Measurements from ENCODE around the gene NAA60.
"Not testable (repeated sequence)": the region's sequence is repeated elsewhere in the genome, so short reads cannot be mapped to it uniquely, and the experiment has no call there.

NAA60 gene

DNA sequence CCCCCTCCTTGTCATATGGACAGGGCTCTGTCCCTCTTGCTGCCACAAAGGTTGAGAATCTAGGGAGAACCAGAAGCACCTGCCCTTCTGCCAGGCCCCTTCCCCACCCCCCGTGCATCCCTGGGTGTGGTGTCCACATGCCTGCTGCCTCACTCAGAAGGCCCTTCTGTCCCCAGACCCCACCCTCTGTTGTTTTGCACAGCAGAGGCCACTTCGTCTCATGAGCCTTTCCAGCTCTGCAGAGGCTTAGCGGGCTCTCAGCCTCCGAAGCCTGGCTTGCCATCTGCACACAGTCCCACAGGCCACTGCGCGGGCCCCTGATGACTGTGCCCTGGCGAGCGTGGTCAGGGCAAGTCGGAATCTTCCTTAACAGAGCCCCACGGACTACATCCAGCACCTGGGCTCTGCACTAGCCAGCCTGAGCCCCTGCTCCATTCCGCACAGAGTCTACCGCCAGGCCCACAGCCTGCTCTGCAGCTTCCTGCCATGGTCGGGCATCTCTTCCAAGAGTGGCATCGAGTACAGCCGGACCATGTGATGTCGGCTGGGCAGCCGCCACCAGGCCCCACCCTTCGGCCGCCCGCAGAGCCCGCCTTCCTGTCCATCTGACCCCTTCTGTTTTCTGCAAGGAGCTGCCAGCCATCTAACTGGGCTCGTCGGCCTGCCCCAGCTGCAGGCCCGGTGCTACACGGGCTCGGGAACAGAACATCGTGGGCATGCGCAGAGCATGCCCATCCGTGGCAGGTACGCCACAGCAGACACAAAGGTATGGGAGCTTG lies 41.0 kb downstream of the NAA60 start:
- DNase-seq, result no peak

- no peak for DNase-seq
Measured at GRCh38 chr16:3485097-3485745, 41.7 kb downstream of the NAA60 start.

- DNase-seq, result no peak
Measured at GRCh38 chr16:3485821-3486505, 42.5 kb downstream of the NAA60 start.

DNA sequence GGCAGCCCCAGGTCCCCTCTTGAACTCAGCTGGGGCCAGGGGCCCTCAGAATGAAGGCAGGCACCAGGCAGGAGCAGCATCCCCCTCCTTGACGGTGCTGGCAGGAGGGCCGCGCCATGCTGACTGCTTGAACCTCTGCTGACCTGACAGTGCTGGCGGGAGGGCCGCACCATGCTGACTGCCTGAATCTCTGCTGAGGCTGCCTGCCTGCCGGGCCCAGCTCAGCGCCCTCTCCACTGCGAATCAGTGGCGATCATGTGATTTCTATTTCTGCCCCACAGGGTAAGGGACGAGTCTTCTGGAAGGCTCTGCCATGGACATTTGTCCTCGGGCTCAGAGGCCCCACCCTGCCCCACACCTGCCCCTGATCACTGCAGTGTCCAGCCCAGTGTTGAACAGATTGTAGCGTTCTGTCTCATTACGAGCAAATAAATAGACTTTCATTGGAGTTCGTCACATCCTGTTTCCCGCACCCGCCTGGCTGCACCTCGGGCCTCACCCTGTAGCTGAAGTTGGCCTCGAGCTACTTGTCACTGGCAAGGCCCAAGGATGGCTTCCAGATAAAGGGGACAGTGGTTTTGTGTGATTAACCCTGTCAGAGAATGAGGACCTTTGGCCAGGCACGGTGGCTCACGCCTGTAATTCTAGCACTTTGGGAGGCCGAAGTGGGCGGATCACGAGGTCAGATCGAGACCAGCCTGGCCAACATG lies 43.2 kb downstream of the NAA60 start:
- DNase-seq, result no peak

DNA sequence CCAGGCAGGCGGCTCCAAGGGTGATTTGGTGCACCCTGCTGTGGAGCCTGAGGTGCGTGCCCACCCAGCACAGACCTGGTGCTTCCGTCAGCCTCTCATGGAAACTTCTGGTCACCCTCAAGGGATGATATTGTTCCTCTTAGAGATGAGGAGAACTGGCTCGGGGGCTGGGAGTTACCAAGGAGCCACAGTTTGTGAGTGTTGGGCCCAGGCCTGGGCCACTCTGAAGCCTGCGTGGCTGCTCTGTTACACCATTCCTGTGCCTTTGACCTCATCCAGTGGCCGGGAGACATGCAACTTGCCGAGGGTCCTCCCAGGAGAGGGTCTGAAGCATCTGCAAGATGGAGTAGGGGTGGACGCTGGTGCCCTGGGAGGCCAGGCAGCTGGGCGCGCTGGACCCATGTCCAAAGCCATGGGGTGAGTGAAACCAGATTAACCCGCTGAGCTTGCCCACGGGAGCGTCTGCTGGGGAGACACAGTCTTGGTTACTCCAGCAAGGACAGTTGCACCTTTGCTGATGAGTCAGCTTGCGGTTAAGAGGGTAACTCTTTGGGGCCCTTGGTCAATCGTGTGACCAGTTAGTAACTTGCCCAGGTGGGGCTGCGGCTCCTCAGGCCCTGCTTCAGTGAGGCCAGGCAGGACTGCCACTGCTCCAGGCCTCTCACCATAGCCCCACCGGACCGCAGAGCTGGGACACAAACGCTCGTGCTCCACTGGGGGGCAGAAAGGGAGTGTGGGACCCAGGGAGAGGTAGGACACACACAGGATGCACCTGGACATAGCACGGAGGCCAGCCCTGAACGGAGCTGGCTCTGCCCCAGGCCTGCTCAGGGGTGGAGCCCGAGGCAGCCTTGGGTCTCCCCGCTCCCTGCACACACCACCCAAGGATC lies 44.3 kb downstream of the NAA60 start:
- no peak for DNase-seq

- no peak for DNase-seq
Measured at GRCh38 chr16:3488801-3489200, 45.3 kb downstream of the NAA60 start.

GRCh38 chr16:3490911-3491629 lies 47.6 kb downstream of the NAA60 start:
- peak; percentile 11 for DNase-seq

DNA sequence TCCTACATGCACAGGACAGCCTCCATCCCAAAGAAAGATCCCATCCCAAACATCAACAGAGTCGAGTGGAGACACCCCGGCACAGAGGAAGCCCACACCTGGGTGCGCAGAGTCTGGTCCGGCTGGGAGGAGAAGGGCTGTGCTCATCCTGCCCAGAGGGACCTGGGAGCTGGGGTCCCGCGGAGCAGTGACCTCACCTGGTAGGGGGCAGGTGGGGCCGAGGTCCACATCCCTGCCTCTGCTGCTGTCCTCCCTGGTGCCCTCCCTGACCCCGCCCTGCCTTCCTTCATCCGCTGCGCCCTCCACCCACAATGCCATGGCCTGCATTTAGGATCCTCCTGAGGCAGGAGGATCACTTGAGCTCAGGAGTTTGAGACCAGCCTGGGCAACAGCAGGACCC lies 48.9 kb downstream of the NAA60 start:
- no peak for DNase-seq

DNA sequence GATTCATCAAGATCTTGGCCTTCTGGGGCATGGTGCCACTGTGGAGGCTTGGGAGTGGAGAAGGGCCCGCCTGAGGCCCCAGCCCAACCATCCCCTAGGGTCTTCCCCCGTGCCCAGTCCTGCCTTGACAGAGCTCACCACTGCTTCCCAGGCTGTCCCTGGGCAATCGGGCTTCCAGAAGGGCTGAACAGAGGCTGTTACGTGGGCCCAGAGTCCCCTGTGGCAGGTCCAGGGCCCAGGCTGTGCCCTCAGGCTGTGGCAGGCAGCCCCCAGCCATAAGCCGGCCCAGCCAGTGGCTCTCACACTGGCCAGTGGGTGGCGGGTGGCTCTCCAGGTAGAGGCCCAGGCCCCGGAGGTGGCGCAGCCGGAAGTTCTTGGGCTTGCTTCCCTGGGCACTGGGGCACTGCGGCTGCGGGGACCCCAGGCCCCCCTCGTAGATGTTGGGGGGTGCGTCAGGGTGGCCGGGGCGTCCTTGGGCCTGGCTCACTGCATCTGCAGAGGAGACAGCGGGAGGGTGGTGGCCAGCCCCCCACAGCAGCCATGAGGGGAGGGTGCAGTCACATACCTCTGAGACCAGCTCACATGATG lies 51.0 kb downstream of the NAA60 start:
- DNase-seq, result no peak

GRCh38 chr16:3495176-3495575 lies 51.7 kb downstream of the NAA60 start, which contains the start of gene C16orf90:
Gene C16orf90, minus strand, starts transcription at chr16:3495489. Its CDS starts 68 bp downstream, at chr16:3495421.
- DNase-seq, result no peak

GRCh38 chr16:3496386-3496785 lies 52.9 kb downstream of the NAA60 start:
- DNase-seq, result no peak

DNA sequence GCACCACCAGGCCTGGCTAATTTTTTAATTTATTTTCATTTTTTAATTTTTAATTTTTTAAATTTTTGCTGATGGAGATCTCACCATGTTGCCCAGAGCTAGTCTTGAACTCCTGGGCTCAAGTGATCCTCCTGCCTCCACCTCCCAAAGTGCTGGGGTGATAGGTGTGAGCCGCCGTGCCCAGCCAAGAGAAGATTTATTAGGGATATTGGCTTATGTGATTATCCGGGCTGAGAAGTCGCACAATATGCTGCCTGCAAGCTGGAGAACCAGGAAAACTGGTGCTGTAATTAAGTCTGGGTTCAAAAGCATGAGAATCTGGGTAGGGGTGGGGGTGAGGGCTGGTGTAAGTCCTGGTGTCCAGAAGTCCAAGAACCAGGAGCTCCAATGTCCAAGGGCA lies 54.3 kb downstream of the NAA60 start:
- DNase-seq, result no peak

DNA sequence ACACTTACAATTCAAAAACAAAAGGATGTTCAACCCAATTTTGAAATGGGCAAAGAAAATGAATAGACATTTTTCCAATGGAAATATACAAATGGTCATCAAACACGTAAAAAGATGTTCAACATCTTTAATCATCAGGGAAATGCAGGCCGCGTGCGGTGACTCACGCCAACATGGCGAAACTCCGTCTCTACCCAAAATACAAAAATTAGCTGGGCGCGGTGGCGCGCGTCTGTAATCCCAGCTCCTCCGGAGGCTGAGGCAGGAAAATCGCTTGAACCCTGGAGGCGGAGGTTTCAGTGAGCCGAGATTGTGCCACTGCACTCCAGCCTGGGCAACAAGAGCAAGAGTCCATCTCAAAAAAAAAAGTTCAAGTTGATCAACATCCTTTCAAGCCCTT lies 55.5 kb downstream of the NAA60 start:
- no peak for DNase-seq

GRCh38 chr16:3501412-3501761 lies 57.9 kb downstream of the NAA60 start:
- DNase-seq, result not testable (repeated sequence)

DNA sequence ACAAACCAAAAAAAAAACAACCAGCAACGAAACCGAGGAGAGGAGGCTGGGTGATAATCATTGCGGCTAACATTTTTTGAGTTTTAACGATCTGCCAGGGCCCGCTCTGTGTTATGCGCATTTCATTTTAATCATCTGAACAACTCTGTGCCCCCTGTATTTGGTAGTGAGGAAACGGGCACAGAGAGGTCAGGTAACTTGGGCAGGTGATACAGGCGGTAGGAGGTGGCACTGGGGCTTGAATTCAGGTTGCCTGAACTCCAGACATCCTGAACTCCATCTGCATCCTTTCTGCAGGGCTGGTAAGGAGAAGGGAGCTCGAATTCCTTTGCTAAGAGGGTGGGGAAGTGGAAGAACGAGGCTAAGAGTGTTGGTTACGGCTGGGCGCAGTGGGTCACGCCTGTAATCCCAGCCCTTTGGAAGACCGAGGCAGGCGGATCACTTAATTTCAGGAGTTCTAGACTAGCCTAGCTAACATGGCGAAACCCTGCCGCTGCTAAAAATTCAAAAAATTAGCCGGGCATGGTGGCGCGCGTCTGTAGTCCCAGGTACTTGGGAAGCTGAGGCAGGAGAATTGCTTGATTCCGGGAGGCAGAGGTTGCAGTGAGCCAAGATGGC lies 58.4 kb downstream of the NAA60 start:
- no peak for DNase-seq

GRCh38 chr16:3503523-3503922 lies 60.0 kb downstream of the NAA60 start:
- no peak for DNase-seq

- DNase-seq, result no peak
Measured at GRCh38 chr16:3508736-3509135, 65.3 kb downstream of the NAA60 start.

DNA sequence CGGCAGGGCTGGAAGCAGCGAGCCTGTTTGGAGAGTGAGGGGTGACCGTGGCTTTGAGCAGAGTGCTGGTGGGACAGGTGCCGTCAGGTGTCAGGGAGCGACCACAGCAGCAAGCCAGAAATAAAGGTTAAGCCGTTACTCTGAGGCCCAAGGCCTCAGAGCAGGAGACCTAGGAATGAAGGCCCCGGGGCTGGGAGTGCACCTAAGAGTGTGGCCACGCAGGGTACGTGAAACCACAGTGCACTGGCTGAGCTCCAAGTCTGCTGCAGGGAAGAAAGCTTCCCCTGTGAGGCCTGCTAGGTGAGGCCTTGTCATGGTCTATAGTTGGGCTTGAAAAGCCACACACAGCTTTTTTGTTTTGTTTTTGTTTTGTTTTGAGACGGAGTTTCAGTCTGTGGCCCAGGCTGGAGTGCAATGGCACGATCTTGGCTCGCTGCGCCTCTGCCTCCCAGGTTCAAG lies 66.0 kb downstream of the NAA60 start:
- DNase-seq, result peak; percentile 67

GRCh38 chr16:3510416-3510815 lies 66.9 kb downstream of the NAA60 start:
- DNase-seq, result no peak

Measured in NCI-H2107 (cell line).